Activated CD4-positive, CD25-positive, alpha-beta regulatory T cell treated with anti-CD3 and anti-CD28 coated beads, Interleukin-2, amount 50 U/mL, for 24 hours (primary cell): Measurements from ENCODE around the gene LRCOL1.

ENCODE experiments used
- ATAC-seq, 2 donors: fragments of 150-1000 bp; cut with Tn5 transposase; one replicate each; pipeline ENCODE4 v1.10.0; 2021; ENCODE audit warnings: mild to moderate bottlenecking in 1 of 2, moderate library complexity in 1 of 2

The LRCOL1 gene

GRCh38 chr12:132581348-132582057 lies 28.9 kb downstream of the LRCOL1 start:
- no peak for ATAC-seq

GRCh38 chr12:132580701-132581292 lies 29.6 kb downstream of the LRCOL1 start:
- ATAC-seq, result no peak

- no peak for ATAC-seq
Observed at GRCh38 chr12:132579744-132580143, 30.6 kb downstream of the LRCOL1 start.

GRCh38 chr12:132578826-132579225 lies 31.6 kb downstream of the LRCOL1 start:
- ATAC-seq, result no peak

GRCh38 chr12:132578118-132578517 lies 32.3 kb downstream of the LRCOL1 start:
- ATAC-seq, result no peak

- no peak for ATAC-seq
Observed at GRCh38 chr12:132577191-132577920, 33.0 kb downstream of the LRCOL1 start.

- no peak for ATAC-seq
Observed at GRCh38 chr12:132576701-132577100, 33.7 kb downstream of the LRCOL1 start.

- no peak for ATAC-seq
Observed at GRCh38 chr12:132575661-132576060, 34.7 kb downstream of the LRCOL1 start.

- ATAC-seq, result no peak
Observed at GRCh38 chr12:132574271-132574996, 35.9 kb downstream of the LRCOL1 start.

- no peak for ATAC-seq
Observed at GRCh38 chr12:132572801-132573760, 37.3 kb downstream of the LRCOL1 start.

- ATAC-seq, result no peak
Observed at GRCh38 chr12:132572106-132572505, 38.3 kb downstream of the LRCOL1 start.

- ATAC-seq, result no peak
Observed at GRCh38 chr12:132571598-132571997, 38.8 kb downstream of the LRCOL1 start.

- ATAC-seq, result no peak
Observed at GRCh38 chr12:132571051-132571450, 39.3 kb downstream of the LRCOL1 start.

GRCh38 chr12:132570635-132571034 lies 39.7 kb downstream of the LRCOL1 start:
- no peak for ATAC-seq

GRCh38 chr12:132569856-132570480 lies 40.4 kb downstream of the LRCOL1 start:
- ATAC-seq, result no peak

GRCh38 chr12:132568826-132569480 lies 41.4 kb downstream of the LRCOL1 start:
- ATAC-seq, result no peak

- ATAC-seq, result no peak
Observed at GRCh38 chr12:132568301-132568700, 42.1 kb downstream of the LRCOL1 start.

- ATAC-seq, result no peak
Observed at GRCh38 chr12:132566516-132567131, 43.8 kb downstream of the LRCOL1 start.

GRCh38 chr12:132565365-132565764 lies 45.0 kb downstream of the LRCOL1 start:
- no peak for ATAC-seq

GRCh38 chr12:132563911-132564310 lies 46.5 kb downstream of the LRCOL1 start:
- ATAC-seq, result no peak
